ENCODE results near the gene MSI2. TPM values are rescaled to one million over a fixed set of nuclear protein-coding genes. Genes with fewer than 3 reads are reported as not detected.
A peak's percentile ranks its signal among the peaks of the same experiment; 100 is the strongest.

The MSI2 gene
- total RNA-seq, 2 experiments from 2014 or later, result 131 to 164 TPM

DNA sequence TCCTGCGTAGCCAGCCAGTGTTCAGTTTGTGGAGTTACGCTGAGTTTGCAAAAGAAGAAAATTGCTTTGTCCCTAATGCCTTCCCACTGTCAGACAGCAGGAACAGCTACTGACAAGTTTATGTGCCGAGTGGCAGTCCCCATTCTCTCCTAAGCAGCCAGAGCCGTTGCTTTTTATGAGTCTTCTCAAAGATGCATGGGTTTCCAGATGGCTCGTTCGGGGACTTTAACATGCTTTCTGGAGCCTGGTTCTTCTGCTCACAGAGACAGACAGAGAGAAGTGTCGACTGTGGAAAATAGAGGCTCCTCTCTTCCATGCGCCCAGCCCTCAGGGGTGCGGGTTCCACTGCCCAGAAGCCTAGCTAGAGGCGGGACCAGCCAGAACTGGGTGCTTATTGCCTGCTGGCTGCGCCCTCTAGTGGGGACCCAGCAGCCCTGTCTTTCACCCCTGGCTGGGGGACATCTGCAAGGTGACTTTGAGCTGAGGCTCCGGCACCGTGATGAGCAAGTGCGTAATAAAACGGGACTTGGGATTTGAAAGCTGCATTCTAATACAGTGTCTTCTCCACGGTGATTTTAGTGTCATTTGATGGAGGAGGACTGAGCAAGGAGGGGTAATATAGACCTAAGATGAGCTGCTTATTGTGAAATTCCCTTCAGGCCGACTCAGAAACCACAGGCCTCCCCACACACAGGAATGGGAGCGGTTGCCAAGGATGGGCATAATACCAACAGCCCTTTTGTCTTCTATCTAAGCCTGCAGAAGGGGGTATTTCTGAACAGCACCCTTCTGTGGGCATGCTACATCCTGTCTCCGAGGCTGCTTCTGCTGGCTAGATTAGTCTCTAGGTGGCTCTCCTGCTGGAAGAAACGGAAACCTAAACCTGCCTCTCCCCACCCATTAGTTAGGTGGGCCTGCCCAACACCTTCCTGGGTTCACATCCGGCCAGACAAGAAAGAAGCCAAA is 415.6 kb downstream of the MSI2 start:
- Histone ChIP-seq H3K4me1 (ENCODE audit: insufficient read depth, low read length, poor library complexity, severe bottlenecking) (peaks cover 26% of the 10 kb centered on the region), H3K4me3 (ENCODE audit: low read depth, low read length, poor library complexity, severe bottlenecking) (peak overlapping the region; percentile 5), H3K4me2 (ENCODE audit: low read length) (peak overlapping the region; percentile 53), H3K9me3 (ENCODE audit: low read length) (no peaks in the 10 kb centered on the region), H3K27ac (ENCODE audit: low read depth, low read length, poor library complexity, severe bottlenecking) (peak overlapping the region; percentile 57), H3K9me2 (ENCODE audit: insufficient read depth, low read length) (no peaks in the 10 kb centered on the region), H3K36me3 (ENCODE audit: insufficient read depth, low read length) (no peaks in the 10 kb centered on the region), H3K79me2 (ENCODE audit: insufficient read depth, low read depth, low read length) (no peaks in the 10 kb centered on the region), H2AFZ (ENCODE audit: low read length) (peak overlapping the region; percentile 69; the same call in 1 of the 2 replicates), H4K20me1 (ENCODE audit: insufficient read depth, low read length) (no peaks in the 10 kb centered on the region)
- CTCF ChIA-PET (ENCODE audit: unreplicated experiment), result interaction anchor here (0.6 to 1.4 kb wide), 20 partner anchors 10 to 414 kb away, joined by 3 to 8 read pairs (median 3); no protein-coding TSS in a partner anchor
- TF ChIP-seq, protein P1, sequence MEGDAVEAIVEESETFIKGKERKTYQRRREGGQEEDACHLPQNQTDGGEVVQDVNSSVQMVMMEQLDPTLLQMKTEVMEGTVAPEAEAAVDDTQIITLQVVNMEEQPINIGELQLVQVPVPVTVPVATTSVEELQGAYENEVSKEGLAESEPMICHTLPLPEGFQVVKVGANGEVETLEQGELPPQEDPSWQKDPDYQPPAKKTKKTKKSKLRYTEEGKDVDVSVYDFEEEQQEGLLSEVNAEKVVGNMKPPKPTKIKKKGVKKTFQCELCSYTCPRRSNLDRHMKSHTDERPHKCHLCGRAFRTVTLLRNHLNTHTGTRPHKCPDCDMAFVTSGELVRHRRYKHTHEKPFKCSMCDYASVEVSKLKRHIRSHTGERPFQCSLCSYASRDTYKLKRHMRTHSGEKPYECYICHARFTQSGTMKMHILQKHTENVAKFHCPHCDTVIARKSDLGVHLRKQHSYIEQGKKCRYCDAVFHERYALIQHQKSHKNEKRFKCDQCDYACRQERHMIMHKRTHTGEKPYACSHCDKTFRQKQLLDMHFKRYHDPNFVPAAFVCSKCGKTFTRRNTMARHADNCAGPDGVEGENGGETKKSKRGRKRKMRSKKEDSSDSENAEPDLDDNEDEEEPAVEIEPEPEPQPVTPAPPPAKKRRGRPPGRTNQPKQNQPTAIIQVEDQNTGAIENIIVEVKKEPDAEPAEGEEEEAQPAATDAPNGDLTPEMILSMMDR (conservative IDR thresholded peaks at IDR 0.05; ENCODE audit: low read length), result peak; percentile 97
- no peak for TF ChIP-seq EZH2phosphoT487 (IDR thresholded peaks at IDR 0.05; ENCODE audit: borderline replicate concordance, low read depth, low read length)
- POLR2A ChIA-PET, result interaction anchor here (0.6 to 0.9 kb wide), 3 partner anchors 73 to 482 kb away, joined by 3 to 6 read pairs (median 4); no protein-coding TSS in a partner anchor
- intact Hi-C loops (cut with micrococcal nuclease; ENCODE audit: unreplicated experiment), result loop anchor here (1.0 to 10.0 kb wide), 9 partner anchors 35 to 537 kb away; no protein-coding TSS in a partner anchor
- peak; percentile 88 for DNase-seq (ENCODE audit: low spot score)
- BruUV-seq (replicated peaks), result no TSS peak

- Histone ChIP-seq H2AFZ (ENCODE audit: low read length) (no peak overlapping the region), H3K9me2 (ENCODE audit: insufficient read depth, low read length) (no peaks in the 10 kb centered on the region), H3K79me2 (ENCODE audit: insufficient read depth, low read depth, low read length) (no peaks in the 10 kb centered on the region), H3K27ac (ENCODE audit: low read depth, low read length, poor library complexity, severe bottlenecking) (no peak overlapping the region), H3K4me3 (ENCODE audit: low read depth, low read length, poor library complexity, severe bottlenecking) (no peak overlapping the region), H3K36me3 (ENCODE audit: insufficient read depth, low read length) (no peaks in the 10 kb centered on the region), H4K20me1 (ENCODE audit: insufficient read depth, low read length) (no peaks in the 10 kb centered on the region), H3K4me1 (ENCODE audit: insufficient read depth, low read length, poor library complexity, severe bottlenecking) (peaks cover 26% of the 10 kb centered on the region), H3K4me2 (ENCODE audit: low read length) (no peak overlapping the region), H3K9me3 (ENCODE audit: low read length) (no peaks in the 10 kb centered on the region)
- ChIA-PET POLR2A (no interaction called here), CTCF (ENCODE audit: unreplicated experiment) (interaction anchor here (0.9 kb wide), 1 partner anchor 230 kb away, joined by 3 read pairs; no protein-coding TSS in a partner anchor)
- no TSS peak for BruUV-seq (replicated peaks)
- TF ChIP-seq, protein P1 (conservative IDR thresholded peaks at IDR 0.05; ENCODE audit: low read length), result no peak
- TF ChIP-seq EZH2phosphoT487 (IDR thresholded peaks at IDR 0.05; ENCODE audit: borderline replicate concordance, low read depth, low read length), result no peak
- DNase-seq (ENCODE audit: low spot score), result no peak
- intact Hi-C loops (cut with micrococcal nuclease; ENCODE audit: unreplicated experiment), result loop anchor here (1.0 to 10.0 kb wide), 9 partner anchors 36 to 538 kb away; no protein-coding TSS in a partner anchor
Observed at GRCh38 chr17:57672971-57673370, 416.6 kb downstream of the MSI2 start.
